A549 (cell line): ENCODE data around the gene MEST. TPM values are rescaled to one million over a fixed set of nuclear protein-coding genes. Genes with fewer than 3 reads are reported as not detected.
"Not testable (repeated sequence)": the region's sequence is repeated elsewhere in the genome, so short reads cannot be mapped to it uniquely, and the experiment has no call there.

Experiments used
- ATAC-seq, 2 experiments: fragments of 200-7000 bp in 1 of 2; fragments of >200 bp in 1 of 2; cut with Nextera tagmentation in 1 of 2; cut with Tn5 transposase in 1 of 2; 3 replicates each; pipeline versions ENCODE4 v1.8.0 to v1.9.1; 2018 to 2020; ENCODE audit warnings: mild to moderate bottlenecking in 1 of 2, moderate library complexity in 1 of 2
- CTCF ChIA-PET: fragments of 300-600 bp; sonication (Branson Sonifier 250); formaldehyde crosslinking; extraction: SDS; loops from one replicate; lab custom pipeline; 2021; ENCODE audit warnings: antibody characterized with exemption, inconsistent platforms; lab: Yijun Ruan, JAX
- POLR2A ChIA-PET: fragments of 350-600 bp; formaldehyde crosslinking; extraction: SDS; loops from one replicate; lab custom pipeline; 2021; ENCODE audit warnings: antibody characterized with exemption, inconsistent platforms; lab: Yijun Ruan, JAX
- DNase-seq, 2 experiments: peaks; one replicate each; pipeline versions ENCODE4 v3.0.0 to v3.0.0-alpha.2; 2011 to 2016; ENCODE audit warnings: low read depth in 1 of 2, low spot score in 1 of 2
- FAIRE-seq: peaks from 2 replicates; lab custom pipeline; 2011; peaks lifted over from hg19 to GRCh38; lab: Jason Lieb, UNC
- H3K27ac ChIP-seq, 2 experiments: fragments of >200 bp; sonication (Bioruptor Twin); formaldehyde crosslinking; 3 replicates each; pipeline ENCODE4 v1.5.1; 2016 to 2017
- H3K4me1 ChIP-seq: fragments of >200 bp; sonication (Bioruptor Twin); formaldehyde crosslinking; 3 replicates; pipeline ENCODE4 v1.6.1; 2016
- H3K4me2 ChIP-seq: fragments of >200 bp; sonication (Bioruptor Twin); formaldehyde crosslinking; 3 replicates; pipeline ENCODE4 v1.6.1; 2016
- H3K4me3 ChIP-seq: fragments of >200 bp; sonication (Bioruptor Twin); formaldehyde crosslinking; 3 replicates; pipeline ENCODE4 v1.5.1; 2016
- H3K9me3 ChIP-seq: fragments of >200 bp; sonication (Bioruptor Twin); formaldehyde crosslinking; 3 replicates; pipeline ENCODE4 v1.6.1; 2016
- CBX8 ChIP-seq: fragments of 200-600 bp; sonication (generic); IDR thresholded peaks from 2 replicates; pipeline ENCODE4 v1.6.1; 2016
- CHD4 ChIP-seq: fragments of 200-600 bp; sonication (generic); IDR thresholded peaks from 2 replicates; pipeline ENCODE4 v1.6.1; 2016; ENCODE audit warnings: antibody characterized with exemption, mild to moderate bottlenecking, borderline replicate concordance
- EHF ChIP-seq: fragments of 250-450 bp; sonication (Bioruptor Pico); IDR thresholded peaks from 2 replicates; pipeline ENCODE4 v1.5.0; 2020; ENCODE audit warnings: mild to moderate bottlenecking
- FOSL2 ChIP-seq, 2 experiments: fragments of 450-650 bp in 1 of 2; fragments of >200 bp in 1 of 2; sonication (Bioruptor Twin) in 1 of 2; formaldehyde crosslinking; IDR thresholded peaks; 2 replicates each; pipeline versions ENCODE4 v1.5.0 to v1.6.1; 2016 to 2020; ENCODE audit warnings: mild to moderate bottlenecking in 1 of 2, moderate library complexity in 1 of 2
- FOXS1 ChIP-seq: fragments of 250-450 bp; sonication (Bioruptor Pico); IDR thresholded peaks from 2 replicates; pipeline ENCODE4 v1.5.0; 2020; ENCODE audit warnings: mild to moderate bottlenecking, moderate library complexity
- MAFK ChIP-seq: fragments of 450-650 bp; IDR thresholded peaks from 2 replicates; pipeline ENCODE4 v1.6.1; 2014; ENCODE audit not compliant: partially characterized antibody
- MAZ ChIP-seq: fragments of 150-350 bp; IDR thresholded peaks from 2 replicates; pipeline ENCODE4 v1.6.1; 2014; ENCODE audit warnings: antibody characterized with exemption, low read depth, low read length, borderline replicate concordance
- MYC ChIP-seq: IDR thresholded peaks from 2 replicates; pipeline ENCODE4 v1.6.1; 2012; ENCODE audit warnings: mild to moderate bottlenecking, inconsistent platforms, low read length, improper control_type of control experiment, borderline replicate concordance
- PBX3 ChIP-seq: IDR thresholded peaks from 2 replicates; pipeline ENCODE4 v1.6.1; 2012
- REST ChIP-seq: fragments of 200-600 bp; sonication (generic); IDR thresholded peaks from 2 replicates; pipeline ENCODE4 v1.6.1; 2016; ENCODE audit warnings: antibody characterized with exemption, mild to moderate bottlenecking, moderate library complexity
- SMC3 ChIP-seq: fragments of >200 bp; sonication (Bioruptor Twin); formaldehyde crosslinking; IDR thresholded peaks from 3 replicates; pipeline ENCODE4 v1.6.1; 2018; ENCODE audit warnings: inconsistent platforms
- ZSCAN20 ChIP-seq: fragments of 250-450 bp; sonication (Bioruptor Pico); IDR thresholded peaks from 2 replicates; pipeline ENCODE4 v1.8.0; 2022; ENCODE audit warnings: mild to moderate bottlenecking, moderate library complexity
- WGBS: methylation state at CpG from one replicate; pipeline ENCODE4 v1.1.6; 2017; ENCODE audit errors: missing lambda C conversion rate; 5-methylcytosine and 5-hydroxymethylcytosine counted together
- polyA plus RNA-seq, 4 experiments: library from polyadenylated mRNA; depleted of rRNA in 3 of 4; stranded (reverse); fragments of >200 nt; fragmentation: RNase III in 1 of 4; extraction: RNeasy Plus Mini Kit Qiagen cat#74134 plus additional on column Dnase treatment in 1 of 4; gene quantifications; 2 replicates in 3 of 4; 3 replicates in 1 of 4; pipeline ENCODE4 v1.2.3, GENCODE V29; 2011 to 2017

The MEST gene
- polyA plus RNA-seq, 2 of the 4 experiments (the other 2 are of a cell fraction), result 31.2 to 85.1 TPM

GRCh38 chr7:130524628-130525027, 32.7 kb downstream of the MEST start:
- CTCF ChIA-PET, result no interaction called here
- no peaks in the 10 kb centered on the region for H3K9me3 ChIP-seq
- no peak overlapping the region for H3K4me2 ChIP-seq
- FAIRE-seq (no peak), DNase-seq (no peak), ATAC-seq (no peak)
- H3K27ac ChIP-seq, result no peak overlapping the region
- POLR2A ChIA-PET, result no interaction called here
- WGBS, result 79% methylated on average over 5 of the region's 5 CpGs
- H3K4me3 ChIP-seq, result no peak overlapping the region
- H3K4me1 ChIP-seq, result no peaks in the 10 kb centered on the region
- TF ChIP-seq FOXS1 (CRISPR knock-in tag) (no peak), CHD4 (no peak), EHF (CRISPR knock-in tag) (no peak), PBX3 (no peak), ZSCAN20 (CRISPR knock-in tag) (no peak), MAZ (no peak), CBX8 (no peak), REST (no peak), SMC3 (no peak), MAFK (no peak)

- H3K4me2 ChIP-seq, CTCF ChIA-PET, H3K9me3 ChIP-seq, H3K4me1 ChIP-seq, ATAC-seq, H3K4me3 ChIP-seq, H3K27ac ChIP-seq, DNase-seq, FAIRE-seq, POLR2A ChIA-PET: not testable (repeated sequence)
- 83% methylated on average over 15 of the region's 17 CpGs for WGBS
These were observed 36.0 kb downstream of the MEST start for GRCh38 chr7:130527752-130528355.

- ChIA-PET CTCF (no interaction called here), POLR2A (no interaction called here)
- no peaks in the 10 kb centered on the region for H3K9me3 ChIP-seq
- FAIRE-seq, result no peak
- no peak overlapping the region for H3K4me3 ChIP-seq
- no peak overlapping the region for H3K4me2 ChIP-seq
- no peaks in the 10 kb centered on the region for H3K4me1 ChIP-seq
- ATAC-seq, result no peak
- WGBS, result 89% methylated on average over 2 of the region's 2 CpGs
- DNase-seq, result no peak
- no peak overlapping the region for H3K27ac ChIP-seq
- TF ChIP-seq MYC (no peak), FOSL2 (IDR thresholded peaks at IDR 0.05) (no peak), FOSL2 (CRISPR knock-in tag; IDR thresholded peaks at IDR 0.05) (no peak)
These were observed 37.5 kb downstream of the MEST start for GRCh38 chr7:130529417-130529816.

GRCh38 chr7:130537894-130538293, 46.0 kb downstream of the MEST start:
- H3K9me3 ChIP-seq, H3K4me2 ChIP-seq, ATAC-seq, DNase-seq, POLR2A ChIA-PET, FAIRE-seq, H3K4me3 ChIP-seq, H3K4me1 ChIP-seq, CTCF ChIA-PET, H3K27ac ChIP-seq: not testable (repeated sequence)
- 87% methylated on average over 6 of the region's 6 CpGs for WGBS

- H3K4me3 ChIP-seq, H3K9me3 ChIP-seq, CTCF ChIA-PET, POLR2A ChIA-PET, ATAC-seq, H3K4me1 ChIP-seq, FAIRE-seq, H3K4me2 ChIP-seq, DNase-seq, H3K27ac ChIP-seq: not testable (repeated sequence)
- WGBS, result 92% methylated on average over 7 of the region's 7 CpGs
These were observed 49.4 kb downstream of the MEST start for GRCh38 chr7:130541287-130541686.

GRCh38 chr7:130542297-130542696, 50.4 kb downstream of the MEST start:
- POLR2A ChIA-PET, H3K27ac ChIP-seq, CTCF ChIA-PET, ATAC-seq, FAIRE-seq, DNase-seq, H3K9me3 ChIP-seq, H3K4me3 ChIP-seq, H3K4me1 ChIP-seq, H3K4me2 ChIP-seq: not testable (repeated sequence)
- 84% methylated on average over 4 of the region's 4 CpGs for WGBS
